Activated CD8-positive, alpha-beta memory T cell treated with anti-CD3 and anti-CD28 coated beads, Interleukin-2, amount 50 U/mL, for 24 hours (primary cell): ENCODE measurements around the gene NHERF2.
A peak's percentile ranks its signal among the peaks of the same experiment; 100 is the strongest.

Experiments
- DNase-seq: peaks from one replicate; pipeline ENCODE4 v3.0.0-alpha.2; 2020; ENCODE audit errors: extremely low read depth

NHERF2 gene

DNA sequence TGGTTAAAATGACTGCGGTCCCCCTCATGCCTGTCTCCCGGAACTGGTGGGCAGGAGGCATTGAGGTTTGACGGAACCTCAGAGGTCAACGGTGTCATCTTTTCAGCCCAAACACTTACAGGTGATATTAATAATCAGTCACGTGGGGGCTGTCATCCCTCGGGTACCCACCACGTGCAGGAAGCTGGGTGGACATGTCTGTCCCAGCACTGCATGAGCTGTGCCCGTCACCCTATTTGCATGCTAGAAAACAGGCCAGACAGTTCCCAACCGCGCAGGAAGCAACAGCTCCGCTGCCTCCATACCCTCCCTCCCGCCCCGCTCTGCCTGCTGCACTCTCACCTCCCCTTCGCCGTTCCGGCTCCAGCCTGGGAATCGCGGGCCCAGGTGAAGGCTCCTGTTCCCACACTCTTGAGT lies 35.6 kb upstream of the NHERF2 start:
- DNase-seq, result no peak

DNA sequence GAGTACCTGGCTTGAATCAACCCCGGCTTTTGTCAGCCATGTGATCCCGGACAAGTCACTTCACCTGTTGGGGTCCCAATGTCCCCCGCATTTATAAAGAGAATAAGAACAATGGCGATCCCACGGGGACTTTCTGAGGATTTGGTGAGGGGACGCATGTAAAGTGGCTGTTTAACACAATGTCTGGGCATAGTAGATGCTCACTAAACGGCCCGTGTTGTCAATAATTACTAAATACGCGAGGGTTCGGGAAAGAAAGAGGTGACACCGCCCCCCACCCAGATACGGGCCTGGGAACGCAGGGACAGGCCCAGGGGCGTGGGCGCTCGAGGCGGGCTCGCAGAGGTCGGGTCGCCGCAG lies 35.1 kb upstream of the NHERF2 start:
- DNase-seq, result no peak

DNA sequence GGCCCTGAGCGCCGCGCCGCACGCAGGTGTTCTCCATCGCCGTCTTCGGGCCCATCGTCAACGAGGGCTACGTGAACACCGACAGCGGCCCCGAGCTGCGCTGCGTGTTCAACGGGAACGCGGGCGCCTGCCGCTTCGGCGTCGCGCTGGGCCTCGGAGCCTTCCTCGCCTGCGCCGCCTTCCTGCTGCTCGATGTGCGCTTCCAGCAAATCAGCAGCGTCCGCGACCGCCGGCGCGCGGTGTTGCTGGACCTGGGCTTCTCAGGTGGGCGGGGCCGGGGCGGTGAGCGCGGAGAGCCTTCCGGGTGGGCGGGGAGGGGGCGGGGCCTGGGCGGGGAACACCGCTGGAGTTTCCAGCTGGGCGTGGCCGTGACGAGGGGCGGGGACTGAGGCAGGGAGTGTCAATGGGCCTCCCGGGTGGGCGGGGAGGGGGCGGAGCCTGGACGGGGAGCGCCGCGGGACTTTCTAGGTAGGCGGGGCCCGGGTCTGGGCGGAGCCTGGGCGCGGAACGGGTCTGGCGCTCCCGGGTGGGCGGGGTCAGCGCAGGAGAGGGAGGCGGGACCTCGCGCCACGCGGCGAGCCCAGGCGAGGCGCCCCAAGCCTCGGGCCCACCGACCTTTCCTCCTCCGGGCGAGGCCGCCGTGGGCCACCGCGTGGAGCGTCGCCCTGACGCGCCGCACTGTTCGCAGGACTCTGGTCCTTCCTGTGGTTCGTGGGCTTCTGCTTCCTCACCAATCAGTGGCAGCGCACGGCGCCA lies 34.6 kb upstream of the NHERF2 start:
- peak; percentile 91 for DNase-seq

DNA sequence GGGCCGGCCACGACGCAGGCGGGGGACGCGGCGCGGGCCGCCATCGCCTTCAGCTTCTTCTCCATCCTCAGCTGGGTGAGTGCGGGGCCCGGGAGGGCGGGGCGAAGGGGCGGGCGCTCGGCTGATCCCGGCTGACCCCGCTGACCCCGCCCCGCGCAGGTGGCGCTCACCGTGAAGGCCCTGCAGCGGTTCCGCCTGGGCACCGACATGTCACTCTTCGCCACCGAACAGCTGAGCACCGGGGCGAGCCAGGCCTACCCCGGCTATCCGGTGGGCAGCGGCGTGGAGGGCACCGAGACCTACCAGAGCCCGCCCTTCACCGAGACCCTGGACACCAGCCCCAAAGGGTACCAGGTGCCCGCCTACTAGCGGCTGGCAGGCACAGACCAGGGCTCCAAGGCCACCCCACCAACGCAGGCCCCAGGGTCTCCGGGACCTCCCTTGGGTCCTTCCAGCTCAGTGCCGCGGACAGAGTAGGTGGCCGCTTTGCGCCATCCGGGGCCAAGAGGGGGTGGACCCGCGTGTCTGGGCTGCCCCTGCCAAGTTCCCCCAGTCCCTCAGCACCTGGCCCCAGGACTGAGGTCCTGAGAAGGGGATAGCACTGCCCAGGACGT lies 33.9 kb upstream of the NHERF2 start:
- DNase-seq, result no peak

DNA sequence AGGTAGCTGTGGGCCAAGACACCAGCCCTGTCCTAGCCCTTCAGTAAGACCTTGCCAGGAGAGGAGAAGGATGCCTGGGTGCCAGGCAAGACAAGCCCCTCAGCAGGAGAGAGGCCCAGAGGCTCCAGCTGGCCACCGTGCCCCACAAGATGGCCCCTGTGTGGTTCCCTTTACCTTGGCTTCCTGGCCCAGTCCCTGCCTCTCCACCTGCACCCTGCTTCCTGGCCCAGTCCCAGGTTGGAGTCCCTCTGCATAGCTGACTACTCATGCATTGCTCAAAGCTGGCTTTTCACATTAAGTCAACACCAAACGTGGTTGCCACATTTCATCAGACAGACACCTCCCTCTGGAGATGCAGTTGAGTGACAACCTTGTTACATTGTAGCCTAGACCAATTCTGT lies 33.0 kb upstream of the NHERF2 start:
- DNase-seq, result no peak

DNA sequence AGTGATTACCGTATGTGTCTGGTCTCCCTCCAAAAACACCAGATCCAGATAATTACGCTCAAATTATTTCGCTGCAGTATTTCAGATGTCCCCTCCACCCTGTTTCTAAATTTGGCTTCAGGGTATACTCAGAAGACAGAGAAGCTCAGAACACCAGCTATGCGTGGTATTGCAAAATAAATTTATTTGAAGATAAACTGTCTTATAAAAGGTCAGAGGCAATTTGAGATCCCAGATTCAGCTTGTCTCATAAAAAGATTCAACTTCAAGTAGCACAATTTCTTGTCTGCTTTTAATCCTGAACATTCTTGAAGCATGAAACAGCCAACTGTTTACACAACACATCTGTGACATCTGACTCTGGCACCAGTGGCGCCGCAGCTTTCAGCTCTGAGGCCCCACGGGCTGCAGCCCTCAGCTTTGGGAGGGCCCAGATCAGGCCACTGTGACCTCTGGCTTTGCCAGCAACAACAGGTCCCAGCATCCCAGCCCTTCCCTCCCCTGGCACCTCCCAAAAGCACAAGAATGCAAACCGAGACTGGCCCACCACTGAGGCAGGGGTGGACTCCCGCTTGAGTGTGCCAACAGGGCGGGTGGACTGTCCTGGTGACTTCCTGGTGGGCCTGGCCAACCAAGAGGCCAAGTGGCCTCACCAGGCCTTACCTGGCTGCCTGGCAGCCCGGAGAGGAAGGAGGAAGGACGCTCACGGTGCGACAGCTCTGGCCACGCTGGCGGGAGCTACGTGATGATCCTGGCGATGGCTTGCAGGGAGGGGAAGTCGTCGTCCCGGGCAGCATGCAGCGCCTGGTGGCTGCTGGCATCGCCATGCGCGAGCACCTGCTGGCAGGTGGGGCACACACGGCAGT lies 29.0 kb upstream of the NHERF2 start:
- DNase-seq, result no peak

DNA sequence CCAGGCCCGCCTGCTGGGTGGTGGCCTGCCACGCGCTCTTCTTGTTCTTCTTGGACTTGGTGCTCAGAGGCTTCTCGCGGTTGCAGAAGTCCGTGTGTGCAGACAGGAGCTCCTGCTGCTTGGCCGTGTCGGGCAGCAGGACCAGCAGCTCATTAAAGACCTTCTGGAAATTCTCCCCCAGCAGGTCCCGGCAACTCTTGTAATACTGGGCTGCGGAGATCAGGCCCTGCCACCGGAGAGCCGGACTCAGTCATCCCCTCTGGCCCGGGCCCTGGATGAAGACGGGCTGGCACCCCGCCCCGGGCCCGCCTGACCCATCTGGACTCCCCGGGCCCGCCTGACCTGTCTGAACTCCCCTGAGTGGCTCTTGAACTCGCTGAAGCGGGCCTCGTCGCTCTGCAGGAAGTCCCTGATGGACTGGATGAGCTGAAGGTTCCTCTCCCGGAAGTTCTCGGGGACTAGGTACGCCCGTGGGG lies 28.3 kb upstream of the NHERF2 start:
- DNase-seq, result no peak

DNA sequence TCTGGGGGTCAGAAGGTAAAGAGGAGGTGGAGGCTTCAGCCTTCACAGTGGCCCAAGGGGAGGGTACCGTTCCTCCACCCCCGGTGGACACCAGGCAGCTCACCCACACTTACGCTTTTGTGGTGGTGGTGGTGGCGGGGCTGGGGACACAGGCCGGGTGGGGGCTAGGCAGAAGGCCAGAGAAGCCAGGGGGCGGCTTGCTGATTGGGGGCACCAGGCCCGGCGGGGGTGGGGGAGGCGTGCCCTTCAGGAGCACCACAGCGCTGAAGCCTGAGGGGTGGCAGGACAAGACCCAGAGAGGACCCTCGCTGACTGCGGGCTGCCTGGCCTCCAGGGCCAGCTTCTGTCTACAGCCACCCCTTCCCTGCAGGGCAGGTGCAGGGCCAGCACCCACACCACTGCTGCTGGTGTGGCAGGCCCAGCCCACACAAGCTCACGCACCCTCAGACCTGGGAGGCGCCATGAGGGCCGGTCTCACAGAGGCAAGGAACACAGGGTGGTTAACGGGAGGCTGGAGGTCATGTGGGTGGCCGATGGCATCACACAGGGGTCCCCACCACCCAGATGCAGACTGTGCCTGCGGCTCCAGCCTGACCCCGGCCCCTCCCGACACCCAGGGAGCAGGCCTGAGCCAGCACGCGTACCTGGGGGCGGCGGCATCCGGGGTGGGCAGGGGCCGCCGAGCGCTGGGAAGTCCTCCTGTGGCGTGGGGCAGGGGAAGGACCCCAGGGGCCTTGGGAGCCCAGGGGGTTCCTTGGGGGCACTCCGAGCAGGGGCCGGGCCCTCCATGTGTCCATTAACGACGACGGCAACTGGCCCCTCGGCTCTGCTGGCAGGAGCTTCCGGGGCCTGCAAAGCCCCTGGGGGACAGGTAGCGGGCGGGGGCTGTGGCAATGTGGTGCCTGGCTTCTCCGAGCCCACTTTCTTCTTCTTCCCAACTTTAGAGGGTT lies 27.6 kb upstream of the NHERF2 start:
- no peak for DNase-seq

DNA sequence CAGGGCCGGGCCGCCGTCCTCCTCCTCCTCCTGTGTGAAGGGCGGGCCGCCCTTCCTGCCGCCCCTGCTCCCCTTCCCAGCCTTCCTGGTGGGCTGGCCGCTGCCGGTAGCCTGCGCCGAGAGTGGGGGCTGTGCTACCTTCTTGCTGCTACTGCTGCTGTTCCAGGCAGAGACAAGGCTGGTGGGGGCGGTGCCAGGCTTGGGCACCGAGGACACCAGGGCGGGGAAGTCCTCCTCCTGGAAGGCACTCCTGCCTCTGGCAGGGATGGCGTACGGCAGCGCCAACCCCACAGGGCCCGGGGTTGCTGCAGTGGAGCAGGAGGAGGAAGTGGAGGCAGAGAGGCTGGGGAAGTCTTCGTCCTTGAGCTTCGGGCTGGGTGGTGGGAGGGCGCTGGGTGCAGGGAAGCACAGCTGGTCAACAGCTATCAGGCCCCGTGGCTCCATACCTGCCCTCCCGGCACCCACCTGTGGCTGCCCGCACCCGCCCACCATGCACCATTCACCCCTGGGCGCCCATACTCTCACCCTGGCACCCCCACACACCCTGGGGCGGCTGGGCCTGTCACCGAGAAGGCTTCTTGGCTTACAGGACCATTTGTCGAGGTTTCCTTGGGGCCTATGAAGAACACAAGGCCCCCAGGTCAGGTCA lies 26.7 kb upstream of the NHERF2 start:
- no peak for DNase-seq

DNA sequence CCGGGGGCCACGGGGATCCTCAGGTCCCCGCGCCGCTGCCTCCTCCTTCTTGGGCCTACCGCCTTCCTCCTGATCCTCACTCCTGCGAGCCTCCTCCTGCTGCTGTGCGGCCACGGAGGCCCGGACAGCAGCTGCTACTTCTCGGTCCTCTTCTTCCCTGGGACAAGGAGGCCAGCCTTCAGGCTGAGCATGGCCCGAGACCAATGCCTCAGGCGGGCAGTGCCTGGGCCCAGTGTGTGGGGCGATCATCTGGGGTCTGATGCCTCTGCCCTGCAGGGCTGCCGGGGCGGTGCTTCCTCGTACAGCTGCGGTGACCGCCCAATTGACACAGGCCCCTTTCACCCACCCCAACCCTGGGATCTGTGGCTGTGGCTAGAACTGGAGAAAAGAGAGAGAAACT lies 25.7 kb upstream of the NHERF2 start:
- DNase-seq, result no peak

DNA sequence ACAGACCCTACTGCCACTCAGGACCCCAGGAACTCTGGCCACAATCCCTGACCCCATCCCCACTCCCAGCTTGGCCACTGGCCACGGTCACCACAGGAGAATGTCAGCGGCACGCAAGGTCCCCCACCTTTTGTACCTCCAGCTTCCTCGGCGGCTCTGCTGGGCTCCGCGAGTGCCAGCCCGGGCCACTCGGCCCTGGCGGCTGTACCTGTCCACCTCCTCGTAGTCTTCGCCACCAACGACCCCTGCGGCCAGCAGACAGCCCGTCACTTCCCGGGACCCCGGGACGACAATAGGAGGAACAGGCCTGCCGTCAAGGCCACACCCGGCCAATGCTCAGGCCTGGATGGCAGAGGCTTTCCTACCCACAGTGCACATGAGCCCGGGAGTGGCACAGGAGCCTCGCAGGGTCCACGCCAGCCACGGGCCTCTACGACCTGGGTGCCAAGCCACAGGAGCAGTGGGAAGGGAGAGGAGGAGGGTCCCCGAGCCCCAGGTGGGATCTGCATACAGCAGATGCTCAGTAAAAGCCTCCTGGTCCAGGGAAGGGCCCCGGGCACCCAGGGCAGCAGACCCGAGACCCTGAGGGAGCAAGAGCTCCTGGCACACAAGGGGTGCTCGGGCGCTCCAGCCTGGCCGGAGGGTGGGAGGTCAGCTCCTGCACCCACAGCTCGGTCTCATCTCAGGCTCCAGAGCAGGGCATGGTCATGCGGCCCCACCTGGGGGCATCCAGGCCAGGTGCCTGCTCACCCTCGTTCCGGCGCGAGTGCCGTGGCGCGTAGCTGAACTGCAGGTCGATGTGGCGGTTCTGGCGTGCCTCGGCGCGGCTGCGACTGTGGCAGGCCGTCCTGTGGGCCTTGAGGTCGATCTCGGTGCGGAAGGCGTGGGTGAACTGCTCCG lies 25.0 kb upstream of the NHERF2 start:
- no peak for DNase-seq

DNA sequence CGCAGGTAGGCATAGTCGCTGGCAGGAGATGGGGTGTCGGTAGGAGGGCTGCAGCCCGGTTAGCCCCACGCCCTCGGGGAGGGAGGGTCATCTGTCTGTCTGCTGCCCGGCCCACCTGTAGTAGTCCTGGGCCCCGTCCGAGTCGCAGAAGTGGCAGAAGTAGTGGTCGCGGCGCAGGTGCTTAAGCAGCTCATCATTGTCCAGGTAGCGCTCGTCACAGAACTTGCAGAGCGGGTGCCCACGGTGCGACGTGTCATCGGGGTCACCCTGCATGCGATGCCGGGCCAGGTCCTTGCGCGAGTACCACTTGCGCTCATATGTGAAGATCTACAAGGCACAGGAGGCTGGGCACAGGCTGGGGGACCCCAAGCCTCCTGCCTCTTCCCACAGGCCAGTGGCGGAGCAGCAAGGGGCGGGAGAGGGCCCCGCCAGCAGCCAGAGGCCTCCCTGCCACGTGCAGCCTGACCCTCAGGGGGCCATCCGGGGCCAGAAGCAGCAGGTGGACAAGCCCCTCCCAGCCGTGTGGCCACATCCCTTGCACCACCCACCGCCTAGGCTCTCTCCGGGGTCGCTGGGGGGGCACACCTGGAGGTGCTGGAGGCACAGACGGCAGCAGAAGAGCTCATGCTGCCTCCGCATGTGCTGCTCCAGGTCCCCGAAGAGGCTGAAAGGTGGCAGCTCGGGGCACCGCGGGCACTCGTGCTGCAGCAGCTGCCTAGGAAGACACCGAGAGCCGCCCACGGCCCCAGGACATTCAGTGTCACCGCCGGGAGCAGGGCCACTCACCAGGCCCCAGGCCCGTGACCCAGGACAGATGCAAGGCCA lies 24.1 kb upstream of the NHERF2 start:
- DNase-seq, result no peak

DNA sequence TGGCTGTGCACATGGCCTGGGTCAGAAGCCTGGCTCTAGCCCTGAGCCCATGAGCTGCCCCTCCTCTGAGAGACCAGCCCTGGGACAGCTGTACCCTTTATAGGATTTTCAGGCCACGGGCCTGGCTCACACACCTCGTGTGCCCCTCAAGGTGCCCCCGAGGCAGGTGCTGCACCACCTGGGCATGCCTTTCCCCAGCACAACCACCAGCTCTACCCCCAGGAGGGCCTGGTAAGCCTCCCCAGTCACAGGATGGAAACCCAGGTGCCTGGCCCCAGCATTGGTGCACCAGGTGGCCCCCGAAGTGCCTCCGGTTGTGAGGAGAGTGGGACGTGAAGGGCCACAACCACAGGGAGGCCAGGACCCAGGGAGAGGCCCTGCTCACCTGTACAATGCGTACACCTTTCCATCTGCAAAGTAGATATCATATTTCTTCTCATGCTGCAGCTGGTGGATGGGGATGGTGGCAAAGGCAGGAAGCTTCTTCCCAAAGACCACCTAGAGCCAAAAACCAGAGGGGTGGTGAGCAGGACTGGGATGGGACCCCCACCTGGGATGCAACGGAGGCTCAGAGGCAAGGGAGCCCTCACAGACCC lies 23.4 kb upstream of the NHERF2 start:
- no peak for DNase-seq

DNA sequence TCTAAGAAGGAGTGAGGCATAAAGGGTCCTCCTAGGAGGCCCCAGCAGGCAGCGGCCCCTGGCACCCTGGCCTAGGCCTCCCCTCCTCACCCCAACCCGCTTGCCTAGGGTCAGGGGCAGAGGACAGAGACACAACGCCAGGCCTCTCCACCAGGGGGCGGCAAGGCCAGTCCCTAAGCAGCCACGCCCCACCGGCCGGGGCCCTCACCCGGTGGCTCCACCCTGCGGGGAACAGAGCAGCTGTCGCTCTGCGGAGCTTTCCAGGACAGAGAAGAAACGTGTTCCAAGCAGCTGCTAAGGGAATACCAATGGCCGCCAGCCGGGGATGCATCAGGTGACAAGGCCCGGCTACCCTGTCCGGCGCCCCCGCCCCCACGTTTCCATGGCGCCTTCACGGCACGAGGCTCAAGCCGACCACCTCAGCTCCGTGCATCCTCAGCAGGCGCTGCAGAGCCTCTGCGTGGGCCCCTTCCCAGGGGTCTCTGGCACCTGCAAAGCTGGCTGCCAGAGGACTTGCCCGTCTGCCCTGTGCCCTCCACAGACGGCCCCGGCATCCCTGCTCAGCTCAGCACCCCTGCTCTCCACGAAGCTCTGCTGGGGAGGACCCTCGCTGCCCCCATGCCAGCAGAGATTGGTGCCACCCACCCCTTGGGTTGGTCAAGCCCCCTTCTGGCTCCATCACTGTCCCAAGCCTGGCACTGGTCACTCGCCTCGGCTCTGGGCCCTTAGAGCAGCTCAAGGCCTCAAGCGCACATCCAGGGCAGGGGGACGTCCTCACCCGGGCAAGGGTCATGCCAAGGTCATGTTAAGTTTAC lies 22.7 kb upstream of the NHERF2 start:
- peak; percentile 63 for DNase-seq

DNA sequence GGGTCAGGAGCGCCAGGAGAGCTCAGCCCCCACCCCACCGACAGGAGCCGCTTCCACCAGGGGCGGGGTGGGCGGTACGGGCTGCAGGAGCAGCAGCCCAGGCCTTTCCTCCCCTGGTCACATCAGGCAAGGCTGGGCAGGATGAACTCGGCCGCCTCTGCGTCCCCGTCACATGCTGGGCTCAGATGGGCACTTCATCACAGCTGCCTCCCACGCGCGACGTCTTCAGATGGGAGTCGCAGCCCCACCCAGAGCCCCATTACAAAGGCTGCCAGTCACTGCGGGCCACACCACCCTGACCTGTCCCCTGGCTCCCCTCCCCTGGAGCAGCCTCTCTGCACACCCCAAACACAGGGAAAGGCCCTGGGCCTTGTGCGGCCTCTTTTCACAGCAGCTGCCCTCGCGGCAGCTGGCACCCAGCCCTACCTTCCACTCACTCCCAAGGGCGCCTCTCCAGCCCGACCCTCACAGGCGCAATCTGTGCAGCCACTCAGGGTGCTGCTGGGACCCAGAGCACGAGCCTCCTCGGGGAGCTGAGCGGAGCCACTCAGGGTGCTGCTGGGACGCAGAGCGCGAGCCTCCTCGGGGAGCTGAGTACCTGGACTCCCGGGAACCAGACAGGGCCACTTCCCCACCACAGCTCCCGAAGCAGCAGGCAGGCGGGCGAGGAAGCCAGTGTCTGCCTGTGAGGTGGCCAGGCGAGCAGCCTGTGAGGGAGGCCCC lies 21.7 kb upstream of the NHERF2 start:
- no peak for DNase-seq

DNA sequence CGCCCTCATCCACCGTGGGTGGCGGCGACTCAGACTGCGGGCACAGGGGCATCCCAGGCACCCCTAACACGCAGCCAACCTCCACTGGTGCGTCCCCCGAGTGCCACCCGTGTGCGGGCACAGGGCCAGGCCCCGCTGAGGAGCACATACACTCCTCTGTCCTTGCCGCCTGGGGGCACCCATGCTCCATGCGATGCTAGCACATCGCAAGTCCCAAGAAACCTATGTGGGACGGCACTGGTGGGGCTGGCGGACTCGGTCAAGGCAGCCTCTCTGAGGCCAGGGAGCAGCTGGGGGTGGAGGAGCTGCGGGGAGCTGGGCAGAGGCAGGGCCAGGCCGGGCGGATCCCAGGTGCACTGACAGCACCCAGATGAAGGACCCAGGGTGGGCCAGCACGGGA lies 21.1 kb upstream of the NHERF2 start:
- no peak for DNase-seq

DNA sequence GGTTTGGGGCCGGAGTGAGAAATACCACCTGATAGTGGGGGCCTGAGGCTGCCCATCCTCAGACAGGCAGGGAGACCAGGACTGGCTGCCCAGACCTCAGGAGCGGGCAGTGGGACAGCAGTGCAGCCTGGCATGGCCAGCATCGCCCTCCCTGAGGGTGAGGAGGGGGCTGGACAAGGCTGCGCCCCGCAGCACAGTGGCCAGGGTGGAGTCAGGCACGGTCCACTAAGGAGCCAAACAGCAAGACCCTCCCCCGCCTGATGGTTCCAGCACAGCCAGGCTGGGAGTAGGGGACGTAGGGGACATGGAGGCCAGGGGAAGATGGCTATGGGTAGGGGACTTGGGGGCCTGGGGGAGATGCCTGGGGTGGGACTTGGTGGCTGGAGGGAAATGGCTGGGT lies 20.4 kb upstream of the NHERF2 start:
- no peak for DNase-seq
